ENCODE measurements around the gene EFCAB8.
"Not testable (repeated sequence)": the region's sequence is repeated elsewhere in the genome, so short reads cannot be mapped to it uniquely, and the experiment has no call there.

GRCh38 chr20:32950539-32950938 lies 91.8 kb downstream of the EFCAB8 start:
- not testable (repeated sequence) for TF ChIP-seq POLR2A, CTCF (IDR thresholded peaks at IDR 0.05)

Data from body of pancreas (tissue), 4 donors.